GM19455 (cell line): Measurements from ENCODE around the gene C6orf89.

Source experiments
- ATAC-seq: cut with Tn5 transposase; IDR thresholded peaks from one replicate; pipeline ENCODE4 v1.9.1; 2021; ENCODE audit not compliant: unreplicated experiment

Gene C6orf89

GRCh38 chr6:36852481-36853147 lies 33.1 kb upstream of the C6orf89 start:
- ATAC-seq, result no peak

GRCh38 chr6:36853325-36853724 lies 32.4 kb upstream of the C6orf89 start:
- no peak for ATAC-seq

GRCh38 chr6:36855750-36856149 lies 30.0 kb upstream of the C6orf89 start:
- no peak for ATAC-seq

GRCh38 chr6:36856277-36856676 lies 29.5 kb upstream of the C6orf89 start:
- no peak for ATAC-seq

- ATAC-seq, result no peak
Measured at GRCh38 chr6:36857325-36857724, 28.4 kb upstream of the C6orf89 start.

- ATAC-seq, result no peak
Measured at GRCh38 chr6:36858407-36858981, 27.3 kb upstream of the C6orf89 start.

GRCh38 chr6:36860126-36860525 lies 25.6 kb upstream of the C6orf89 start:
- ATAC-seq, result no peak

GRCh38 chr6:36862164-36862847 lies 23.4 kb upstream of the C6orf89 start:
- ATAC-seq, result no peak

GRCh38 chr6:36862848-36863382 lies 22.8 kb upstream of the C6orf89 start:
- no peak for ATAC-seq

GRCh38 chr6:36863670-36864540 lies 21.8 kb upstream of the C6orf89 start:
- no peak for ATAC-seq

- no peak for ATAC-seq
Measured at GRCh38 chr6:36865835-36866234, 19.9 kb upstream of the C6orf89 start.

GRCh38 chr6:36867471-36868224 lies 18.1 kb upstream of the C6orf89 start:
- ATAC-seq, result no peak

GRCh38 chr6:36871686-36872085 lies 14.1 kb upstream of the C6orf89 start:
- no peak for ATAC-seq

- no peak for ATAC-seq
Measured at GRCh38 chr6:36873115-36873514, 12.6 kb upstream of the C6orf89 start.

GRCh38 chr6:36873612-36874442 lies 11.9 kb upstream of the C6orf89 start:
- ATAC-seq, result no peak

- ATAC-seq, result peak; percentile 91
Measured at GRCh38 chr6:36874443-36875249, 11.1 kb upstream of the C6orf89 start, which contains the start of gene PPIL1. Gene PPIL1, minus strand, starts transcription at chr6:36874803. Its CDS starts 31 bp downstream, at chr6:36874772.

- ATAC-seq, result no peak
Measured at GRCh38 chr6:36875250-36875633, 10.5 kb upstream of the C6orf89 start.

- no peak for ATAC-seq
Measured at GRCh38 chr6:36884610-36885009, 1.1 kb upstream of the C6orf89 start.
